Fibroblast of the aortic adventitia (primary cell): Measurements from ENCODE around the gene NR1H4. TPM values are rescaled to one million over a fixed set of nuclear protein-coding genes. Genes with fewer than 3 reads are reported as not detected.

Experiments
- DNase-seq: peaks from one replicate; pipeline ENCODE4 v3.0.0-alpha.2; 2010; ENCODE audit warnings: low read depth
- H3K4me3 ChIP-seq: 2 replicates; pipeline ENCODE4 v1.5.1; 2011; ENCODE audit warnings: low read depth, mild to moderate bottlenecking, control low read depth, low read length, moderate library complexity
- CTCF ChIP-seq: IDR thresholded peaks from 2 replicates; pipeline ENCODE4 v1.5.1; 2011; ENCODE audit warnings: mild to moderate bottlenecking, low read length, control low read depth, inconsistent platforms; ENCODE audit not compliant: insufficient read depth
- small RNA-seq: library from RNA; depleted of rRNA; stranded (forward); fragments of <200 nt; gene quantifications from one replicate; pipeline ENCODE3, GENCODE V24; 2012
- total RNA-seq: library from RNA; depleted of rRNA; stranded (reverse); fragments of >200 nt; gene quantifications from 2 replicates; pipeline ENCODE4 v1.2.3, GENCODE V29; 2012; ENCODE audit warnings: low replicate concordance

NR1H4 gene
- total RNA-seq, 1 donor = not detected

- DNase-seq = no peak
- no peak for TF ChIP-seq CTCF
- no peak overlapping the region for H3K4me3 ChIP-seq
These were observed 137.2 kb downstream of the NR1H4 start for GRCh38 chr12:100610666-100611430.

- TF ChIP-seq CTCF = no peak
- no peak for DNase-seq
- no peak overlapping the region for H3K4me3 ChIP-seq
These were observed 138.9 kb downstream of the NR1H4 start for GRCh38 chr12:100612606-100613005.

Small RNA genes within 50 kb of the gene (small RNA-seq; reads per million reads assigned to genes)
- not detected for gene AC010200.2

Other genes with a start within 250 kb of the NR1H4 start
- gene DEPDC4, start 206.8 kb upstream of the NR1H4 start, total RNA-seq = 2.1 and 5.9 TPM in 2 replicates
- gene SCYL2, start 206.7 kb upstream of the NR1H4 start, total RNA-seq = 49.1 and 49.4 TPM in 2 replicates
- not detected in 2 replicates for gene SLC17A8, start 116.8 kb upstream of the NR1H4 start, total RNA-seq
- gene GAS2L3, start 99.8 kb downstream of the NR1H4 start, total RNA-seq = 4.2 and 38.0 TPM in 2 replicates